Stimulated activated CD4-positive, alpha-beta T cell treated with anti-CD3 and anti-CD28 coated beads, Interleukin-12 subunit alpha, Interleukin-12 subunit beta, amount 100 ng/mL, for 4 hours (primary cell): Measurements from ENCODE around the gene TNRC18.
"Not testable (repeated sequence)": the region's sequence is repeated elsewhere in the genome, so short reads cannot be mapped to it uniquely, and the experiment has no call there.

ENCODE experiments used
- DNase-seq: peaks from one replicate; pipeline ENCODE4 v3.0.0-alpha.2; 2020

The TNRC18 gene

DNA sequence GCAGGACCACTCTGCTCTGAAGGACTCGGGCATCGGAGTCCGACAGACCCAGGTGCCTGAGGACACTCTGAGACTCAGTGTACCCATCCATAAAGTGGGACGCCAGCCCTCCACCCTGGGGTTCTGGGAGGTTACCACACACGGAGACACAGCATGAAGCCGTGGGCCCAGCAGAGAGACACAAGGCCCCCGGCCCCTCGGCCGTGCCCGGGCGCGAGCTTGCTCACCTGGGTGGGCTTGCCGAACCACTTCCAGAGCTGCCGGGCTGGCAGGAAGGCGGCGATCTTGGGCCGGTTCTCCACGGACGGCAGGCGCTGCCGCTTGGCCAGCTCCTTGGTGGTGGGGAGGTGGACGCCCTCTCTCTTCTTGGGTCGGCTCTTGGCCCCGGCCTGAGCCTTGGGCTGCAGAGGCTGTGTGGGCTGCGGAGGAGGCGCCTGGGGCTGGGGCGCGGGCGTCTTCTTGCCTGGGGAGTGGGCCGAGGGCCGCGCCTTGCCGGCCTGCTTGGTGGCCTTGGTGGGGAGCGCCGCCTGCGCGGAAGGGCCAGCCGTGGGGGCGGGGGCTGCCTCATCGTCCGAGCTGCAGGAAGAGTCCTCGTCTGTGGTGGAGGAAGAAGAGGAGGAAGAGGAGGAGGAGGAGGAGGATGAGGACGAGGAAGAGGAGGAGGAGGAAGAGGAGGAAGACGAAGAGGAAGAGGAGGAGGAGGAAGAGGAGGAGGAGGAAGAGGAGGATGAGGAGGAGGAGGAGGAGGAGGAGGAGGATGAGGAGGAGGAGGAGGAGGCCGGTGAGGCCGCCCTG lies 111.2 kb downstream of the TNRC18 start:
- DNase-seq, result not testable (repeated sequence)

DNA sequence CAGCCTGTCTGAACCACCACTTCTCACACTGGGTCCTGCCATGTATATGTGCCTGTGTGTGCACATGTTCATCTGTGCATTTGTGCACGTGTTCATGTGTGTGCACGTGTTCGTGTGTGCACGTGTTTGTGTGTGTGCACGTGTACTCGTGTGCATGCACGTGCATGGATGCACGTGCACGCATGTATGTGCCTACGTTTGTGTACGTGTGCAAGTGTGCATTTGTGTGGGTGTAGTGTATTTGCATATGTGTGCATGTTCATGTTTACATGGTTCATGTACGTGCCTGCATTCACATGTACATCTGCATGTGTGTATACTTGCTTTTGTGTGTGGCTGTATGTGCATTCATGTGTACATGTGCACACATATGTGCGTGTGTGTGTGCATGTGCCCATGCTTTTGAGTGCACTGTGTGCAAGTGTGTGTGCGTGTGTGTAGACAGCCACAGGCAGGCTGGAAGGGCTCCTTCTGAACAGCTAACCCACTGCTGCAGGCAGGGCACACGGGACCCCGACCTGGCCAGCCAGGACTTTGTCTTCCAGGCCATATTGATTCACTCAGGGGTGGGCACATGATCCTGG lies 112.7 kb downstream of the TNRC18 start:
- no peak for DNase-seq

DNA sequence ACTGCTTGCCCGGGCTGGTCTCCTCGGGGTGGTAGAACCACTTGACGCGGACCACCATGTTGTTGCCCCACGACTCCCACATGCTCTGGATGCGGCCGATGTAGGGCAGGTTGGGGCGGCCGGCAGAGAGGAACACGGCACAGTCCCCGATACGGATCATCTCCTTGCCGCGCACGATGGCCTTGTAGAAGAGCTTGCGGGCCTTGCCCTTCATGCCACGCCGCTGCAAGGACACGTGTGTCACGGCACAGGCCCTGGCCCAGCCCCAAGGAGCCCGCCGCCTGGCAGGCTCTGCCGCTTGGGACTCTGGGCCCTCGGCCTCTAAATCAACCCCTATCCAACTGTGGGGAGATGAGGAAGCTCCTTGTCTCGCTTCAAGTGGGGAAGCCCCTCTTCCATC lies 114.5 kb downstream of the TNRC18 start:
- DNase-seq, result no peak

DNA sequence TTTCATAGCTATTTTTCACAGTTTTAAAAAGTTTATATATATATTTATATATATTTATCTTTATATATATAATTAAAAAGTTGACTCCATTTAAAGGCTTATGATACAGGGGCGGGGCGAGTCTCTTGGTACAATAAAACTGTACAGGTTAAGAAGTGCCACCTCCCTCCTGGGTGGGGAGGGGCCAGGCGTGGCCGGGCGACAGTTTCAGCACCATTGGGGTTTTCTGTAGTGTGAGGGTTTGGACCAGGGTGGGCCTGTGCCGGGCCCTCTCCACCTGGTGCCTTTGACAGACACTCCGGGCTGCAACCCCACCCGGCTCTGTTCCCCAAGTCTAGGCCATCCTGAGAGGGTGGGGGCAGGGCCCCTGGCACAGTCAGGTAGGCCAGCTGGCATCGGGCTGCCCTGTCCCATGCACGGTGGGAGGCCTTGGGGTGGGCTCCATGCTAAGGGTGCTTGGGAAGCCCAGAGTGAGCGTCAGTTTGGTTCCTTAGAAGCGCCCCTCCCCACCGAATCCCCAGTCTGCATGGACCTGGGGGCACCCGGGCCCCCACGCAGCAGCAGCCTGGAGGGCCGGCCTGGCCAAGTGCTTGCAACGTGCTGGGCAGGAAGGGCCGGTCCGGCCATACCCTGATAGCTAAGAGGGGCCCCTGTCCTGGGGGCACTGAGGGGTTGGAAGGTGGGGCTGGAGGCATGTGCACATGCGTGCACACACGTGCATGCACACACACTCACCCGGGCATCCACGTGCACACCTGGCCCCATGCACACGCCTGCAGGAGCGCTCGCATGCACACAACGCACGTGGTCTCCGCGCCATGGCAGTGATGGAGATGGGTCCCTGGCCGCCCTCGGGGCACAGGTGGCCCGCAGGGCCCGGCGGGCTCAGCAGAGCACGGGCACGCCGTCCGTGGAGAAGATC lies 116.2 kb downstream of the TNRC18 start:
- DNase-seq, result not testable (repeated sequence)

DNA sequence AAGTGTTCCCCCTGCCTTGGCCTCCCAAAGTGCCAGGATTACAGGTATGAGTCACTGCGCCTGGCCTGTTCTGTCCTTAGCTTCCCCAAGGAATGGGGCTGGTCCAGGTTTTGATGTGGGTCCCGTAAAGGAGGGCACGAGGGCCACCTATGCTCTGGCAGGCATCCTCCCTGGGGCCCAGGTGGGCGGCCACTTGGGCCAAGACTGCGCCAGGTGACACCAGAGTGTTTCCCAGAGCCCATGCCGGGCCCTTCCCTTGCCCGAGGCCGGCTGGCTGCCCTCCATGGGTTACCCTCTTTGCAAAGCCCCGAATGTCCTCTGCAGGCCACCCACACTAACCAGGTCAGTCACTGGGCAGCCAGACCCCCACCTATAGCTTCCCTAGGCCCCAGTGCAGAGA lies 118.6 kb downstream of the TNRC18 start:
- DNase-seq, result not testable (repeated sequence)

DNA sequence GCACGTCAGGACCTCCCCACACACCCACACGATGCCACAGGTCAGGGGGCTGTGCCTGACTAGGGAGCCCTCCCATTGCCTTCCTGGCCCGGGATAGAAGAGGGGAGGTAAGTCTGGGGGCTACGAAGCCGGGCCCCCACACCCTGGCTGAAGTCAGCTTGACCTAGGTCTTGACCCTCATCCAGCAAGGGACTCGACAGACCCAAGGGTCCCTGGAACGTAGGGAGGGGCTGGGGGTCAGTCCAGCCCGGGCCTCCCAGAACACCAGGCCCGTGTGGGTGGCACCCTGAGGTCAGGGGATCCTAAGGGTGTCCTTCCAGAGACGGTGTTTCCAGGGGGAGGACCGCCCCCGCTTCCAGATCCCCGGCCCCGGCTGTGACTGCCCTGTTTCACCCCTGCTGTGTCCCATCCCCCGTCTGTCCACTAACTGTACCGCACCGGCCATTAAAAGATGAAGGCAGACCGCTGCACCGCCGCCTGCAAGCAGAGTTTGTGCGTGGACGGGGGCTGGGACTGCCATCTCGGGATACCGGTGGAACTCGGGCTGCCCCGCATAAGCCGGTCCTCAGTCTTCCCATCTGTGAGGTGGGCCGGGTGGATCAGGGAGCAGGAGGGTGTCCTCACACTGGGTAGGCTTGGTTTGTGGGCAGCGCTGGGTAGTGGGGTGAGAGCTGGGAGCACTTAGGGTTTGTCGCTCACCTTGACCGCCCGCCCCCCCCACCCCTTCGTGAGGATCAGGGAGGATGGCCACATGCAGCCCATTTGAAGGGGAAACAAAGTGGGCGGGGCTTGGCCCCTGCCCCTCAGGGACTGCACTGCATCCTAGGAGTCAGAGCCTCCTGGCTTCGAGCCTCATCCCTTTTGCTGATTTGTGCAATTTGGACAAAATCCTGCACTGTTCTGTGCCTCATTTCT lies 119.8 kb downstream of the TNRC18 start:
- DNase-seq, result no peak

DNA sequence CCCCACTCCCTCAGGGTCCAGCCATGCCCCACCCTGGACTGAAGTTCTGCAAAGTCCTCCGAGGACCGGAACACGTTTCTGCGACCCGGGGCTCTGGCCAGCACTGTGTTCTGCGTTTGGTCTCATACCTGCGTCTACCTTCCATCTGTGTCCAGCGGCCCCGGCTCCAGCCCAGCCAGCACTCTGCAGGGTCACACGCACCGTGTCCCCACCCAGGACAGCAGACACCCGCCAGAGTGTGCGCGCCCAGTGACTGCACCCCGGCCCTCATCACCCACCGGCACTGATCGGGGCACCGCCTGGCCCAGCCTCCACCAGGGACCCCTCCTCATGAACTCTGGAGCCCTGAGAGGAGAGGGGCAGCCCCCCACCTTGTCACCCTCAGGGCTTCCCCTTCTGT lies 120.6 kb downstream of the TNRC18 start:
- DNase-seq, result no peak

DNA sequence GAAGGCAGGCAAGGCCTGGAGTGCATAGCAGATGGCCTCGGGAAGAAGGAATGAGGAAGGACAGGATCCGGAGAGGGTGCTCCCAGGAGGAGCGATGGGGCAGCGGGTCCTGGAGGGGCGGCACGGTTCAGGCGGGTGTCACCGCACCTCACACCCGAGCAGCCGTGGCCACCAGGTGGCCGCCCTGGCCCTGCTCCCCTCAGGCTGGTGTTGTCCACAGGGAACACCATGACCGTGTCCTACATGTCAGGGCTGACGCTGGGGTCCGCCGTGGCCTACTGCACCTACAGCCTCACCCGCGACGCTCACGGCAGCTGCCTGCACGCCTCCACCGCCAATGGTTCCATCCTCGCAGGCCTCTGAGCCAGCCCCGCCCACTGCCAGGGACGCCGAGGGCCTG lies 121.1 kb downstream of the TNRC18 start:
- DNase-seq, result no peak

DNA sequence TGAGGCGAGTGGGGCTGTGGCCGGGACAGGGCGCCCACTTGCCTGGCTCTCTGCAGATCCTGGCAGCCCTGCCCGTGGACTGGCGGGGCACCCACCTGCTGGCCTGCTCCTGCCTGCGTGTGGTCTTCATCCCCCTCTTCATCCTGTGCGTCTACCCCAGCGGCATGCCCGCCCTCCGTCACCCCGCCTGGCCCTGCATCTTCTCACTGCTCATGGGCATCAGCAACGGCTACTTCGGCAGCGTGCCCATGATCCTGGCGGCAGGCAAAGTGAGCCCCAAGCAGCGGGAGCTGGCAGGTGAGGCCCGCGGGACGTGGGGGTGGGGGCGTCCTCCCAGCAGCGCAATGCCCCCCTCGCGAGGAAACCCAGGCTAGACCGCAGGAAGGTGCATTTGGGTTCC lies 123.3 kb downstream of the TNRC18 start:
- DNase-seq, result no peak

DNA sequence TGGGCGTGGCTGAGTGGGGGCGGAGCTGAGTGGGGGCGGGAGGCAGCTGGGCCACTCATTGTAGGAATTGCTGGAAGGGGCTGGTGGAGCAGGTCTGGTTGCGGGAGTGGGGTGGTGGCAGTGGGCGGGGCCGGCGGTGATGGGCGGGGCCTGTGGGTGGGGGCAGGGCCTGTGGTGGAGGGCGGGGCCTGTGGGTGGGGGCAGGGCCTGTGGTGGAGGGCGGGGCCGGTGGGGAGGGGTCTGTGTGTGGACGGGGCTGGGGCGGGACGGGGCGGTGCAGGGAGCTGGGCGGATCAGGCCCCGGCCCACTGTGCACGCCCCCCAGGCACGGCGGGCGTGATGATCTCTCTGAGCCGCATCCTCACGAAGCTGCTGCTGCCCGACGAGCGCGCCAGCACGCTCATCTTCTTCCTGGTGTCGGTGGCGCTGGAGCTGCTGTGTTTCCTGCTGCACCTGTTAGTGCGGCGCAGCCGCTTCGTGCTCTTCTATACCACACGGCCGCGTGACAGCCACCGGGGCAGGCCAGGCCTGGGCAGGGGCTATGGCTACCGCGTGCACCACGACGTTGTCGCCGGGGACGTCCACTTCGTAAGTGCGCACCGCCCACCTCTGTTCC lies 126.9 kb downstream of the TNRC18 start:
- DNase-seq, result peak; percentile 63

DNA sequence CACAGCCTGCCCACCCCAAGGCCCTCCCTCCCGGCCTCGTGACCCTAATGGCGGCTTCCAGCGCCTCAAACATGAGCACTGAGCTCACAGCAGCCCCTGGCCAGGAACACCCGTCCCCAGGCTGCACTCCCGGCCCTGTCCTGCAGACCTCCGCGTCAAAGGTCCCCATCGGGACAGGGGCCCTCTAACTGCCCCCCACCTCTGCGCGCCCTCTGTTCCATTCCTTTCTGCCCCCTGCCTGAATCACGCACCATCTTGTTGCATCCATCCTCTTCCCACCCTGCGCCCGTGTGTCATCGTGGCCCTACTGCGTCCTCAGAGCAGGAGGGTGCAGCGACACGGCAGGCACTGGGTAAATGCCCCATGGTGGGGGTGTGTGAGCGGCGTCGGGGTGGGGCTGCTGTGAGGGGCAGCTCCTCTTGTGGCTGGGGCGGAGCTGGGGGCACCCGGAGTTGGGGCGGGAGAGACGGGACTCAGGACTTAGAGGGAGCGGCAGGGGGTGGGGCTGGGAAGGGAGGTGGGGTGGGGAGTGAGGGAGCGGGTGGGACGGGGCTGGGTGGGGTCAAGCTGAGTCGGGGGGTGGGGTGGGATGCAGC lies 127.5 kb downstream of the TNRC18 start:
- DNase-seq, result peak; percentile 10

DNA sequence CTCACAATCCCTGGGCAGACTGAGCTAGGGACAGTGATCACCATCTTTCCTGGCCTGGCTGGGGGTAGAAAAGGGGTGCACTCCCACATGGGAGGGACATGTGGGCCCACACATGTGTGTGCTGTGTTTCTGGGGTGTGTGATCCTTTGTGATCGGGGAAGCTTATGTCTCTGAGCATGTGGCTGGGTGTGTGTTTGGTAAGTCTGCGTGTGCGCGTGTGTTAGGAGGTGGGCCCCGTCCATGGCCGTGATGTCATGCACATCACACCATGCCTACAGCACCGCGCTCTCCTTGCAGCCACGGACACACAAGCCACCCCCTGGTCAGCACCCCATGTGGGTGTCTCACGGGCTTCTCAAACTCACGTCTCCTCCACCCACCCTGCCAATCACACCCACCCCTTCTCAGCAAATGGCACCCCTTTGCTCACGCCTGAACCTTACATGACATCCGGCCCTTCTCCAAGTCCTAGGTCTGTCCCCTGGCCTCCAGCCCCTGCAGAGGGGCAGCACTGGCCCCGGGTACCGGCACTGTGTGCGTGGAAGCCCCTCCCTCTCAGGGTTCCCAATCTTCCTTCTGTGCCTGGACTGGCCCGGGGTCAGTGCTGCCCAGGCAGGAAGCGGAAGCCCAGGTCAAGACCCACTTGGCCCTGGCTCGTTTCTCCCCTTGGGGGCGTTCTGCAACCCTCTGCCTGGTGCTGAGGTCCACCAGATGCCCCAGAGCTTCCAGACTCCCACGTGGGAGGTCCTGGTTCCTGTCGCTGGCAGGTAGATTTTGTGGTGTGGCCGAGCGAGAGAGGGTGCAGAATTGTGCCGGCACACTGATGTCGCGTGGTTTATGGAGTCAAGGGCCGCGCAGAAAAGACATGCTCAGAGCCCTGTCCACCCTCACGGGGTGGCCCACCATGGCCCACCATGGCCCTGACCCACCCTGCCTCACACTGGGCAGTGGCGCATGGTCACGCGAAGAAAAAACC lies 128.3 kb downstream of the TNRC18 start:
- no peak for DNase-seq

DNA sequence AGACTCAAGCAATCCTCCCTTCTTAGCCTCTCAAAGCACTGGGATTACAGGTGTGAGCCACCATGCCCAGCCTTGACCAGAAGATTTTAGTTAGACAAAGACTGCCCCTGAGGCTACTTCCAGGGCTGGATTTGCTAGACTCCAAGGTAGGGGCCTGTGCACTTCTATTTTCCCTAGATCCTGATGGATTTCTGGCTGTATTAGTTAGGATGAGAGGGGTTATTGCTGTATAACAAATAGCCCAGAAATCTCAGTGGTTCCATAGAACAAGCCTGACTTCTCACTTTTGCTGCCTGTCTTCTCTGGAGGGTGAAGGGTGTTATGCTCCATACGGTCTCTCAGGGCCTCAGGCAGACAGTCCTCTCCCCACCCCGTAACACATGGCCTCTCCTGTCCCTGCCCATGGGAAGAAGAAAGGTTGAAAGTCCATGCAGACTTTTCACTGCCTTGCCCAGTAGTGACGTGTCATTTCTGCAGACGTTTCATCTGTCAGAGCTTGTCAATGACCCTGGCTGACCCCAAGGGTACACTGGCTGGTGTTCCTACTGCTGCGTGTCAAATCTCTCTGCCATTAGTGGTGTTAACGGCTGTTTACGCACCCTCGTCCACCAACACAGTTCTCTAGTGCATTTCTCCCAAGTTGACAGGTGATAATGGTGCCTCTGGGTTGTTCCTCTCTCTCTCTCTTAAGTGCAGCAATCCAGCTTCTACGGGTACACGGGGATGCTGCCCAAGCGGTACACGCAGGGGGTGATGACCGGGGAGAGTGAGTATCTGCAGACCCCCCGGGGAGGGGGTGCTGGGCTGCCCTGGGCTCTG lies 129.3 kb downstream of the TNRC18 start:
- DNase-seq, result no peak

DNA sequence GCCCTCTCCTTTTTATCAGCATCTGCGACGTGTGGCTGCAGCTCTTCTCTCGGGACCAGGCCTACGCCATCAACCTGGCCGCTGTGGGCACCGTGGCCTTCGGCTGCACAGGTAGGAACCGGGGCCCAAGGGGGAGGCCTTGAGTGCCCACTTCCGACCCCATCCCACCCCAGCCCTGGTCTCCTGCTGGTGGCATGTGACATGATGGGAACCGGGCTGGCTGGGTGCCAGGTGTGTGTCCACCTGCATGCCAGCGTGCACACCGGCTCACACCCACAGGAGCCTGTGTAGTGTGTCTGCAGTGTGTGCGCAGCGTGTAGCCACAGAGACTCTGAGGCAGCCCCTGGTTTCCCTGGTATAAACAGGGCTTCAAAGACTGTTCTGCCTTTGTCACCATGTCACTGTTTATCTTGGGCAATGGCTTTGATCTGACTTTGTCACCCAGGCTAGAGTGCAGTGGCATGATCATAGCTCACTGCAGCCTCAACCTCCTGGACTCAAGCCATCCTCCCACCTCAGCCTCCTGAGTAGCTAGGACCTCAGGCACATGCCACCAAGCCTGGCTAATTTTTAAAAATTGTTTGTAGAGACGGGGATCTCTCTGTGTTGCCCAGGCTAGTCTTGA lies 131.8 kb downstream of the TNRC18 start:
- DNase-seq, result not testable (repeated sequence)

DNA sequence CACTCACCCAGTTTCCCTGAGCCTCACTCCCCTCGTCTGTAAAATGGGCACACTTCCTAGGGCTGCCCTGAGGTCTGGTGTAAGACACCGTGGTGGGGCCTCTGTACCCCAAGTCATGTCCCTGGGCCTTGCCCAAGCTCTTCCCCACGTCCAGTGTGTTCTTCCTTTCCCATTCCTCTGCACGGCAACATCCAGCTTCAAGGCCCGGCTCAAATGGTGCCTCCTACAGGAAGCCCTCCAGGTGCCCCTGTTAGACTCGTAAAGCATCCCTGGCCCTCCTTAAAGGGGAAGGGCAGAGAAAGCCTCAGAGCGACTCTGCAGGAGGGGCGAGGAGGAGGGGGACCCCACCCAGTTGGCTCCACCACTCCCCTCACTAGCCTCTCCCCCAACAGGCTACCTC lies 132.3 kb downstream of the TNRC18 start:
- no peak for DNase-seq

DNA sequence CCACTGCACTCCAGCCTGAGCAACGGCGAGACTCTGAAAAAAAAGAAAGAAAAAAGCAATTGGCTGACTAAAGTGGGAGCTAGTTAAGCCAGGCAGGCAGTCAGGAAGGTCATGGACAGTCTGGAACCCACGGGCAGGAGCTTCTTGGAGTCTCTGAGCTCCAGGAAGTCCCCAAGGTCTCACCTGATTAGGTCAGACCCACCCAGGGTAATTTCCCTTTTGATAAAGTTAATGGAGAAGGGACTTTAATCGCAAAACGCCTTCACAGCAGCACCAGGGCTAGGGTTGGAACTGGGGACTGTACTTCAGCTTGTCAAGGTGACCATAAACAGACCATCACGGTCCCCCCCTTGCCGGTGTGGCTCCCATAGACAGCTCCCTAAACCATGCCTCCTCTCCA lies 134.3 kb downstream of the TNRC18 start:
- no peak for DNase-seq

DNA sequence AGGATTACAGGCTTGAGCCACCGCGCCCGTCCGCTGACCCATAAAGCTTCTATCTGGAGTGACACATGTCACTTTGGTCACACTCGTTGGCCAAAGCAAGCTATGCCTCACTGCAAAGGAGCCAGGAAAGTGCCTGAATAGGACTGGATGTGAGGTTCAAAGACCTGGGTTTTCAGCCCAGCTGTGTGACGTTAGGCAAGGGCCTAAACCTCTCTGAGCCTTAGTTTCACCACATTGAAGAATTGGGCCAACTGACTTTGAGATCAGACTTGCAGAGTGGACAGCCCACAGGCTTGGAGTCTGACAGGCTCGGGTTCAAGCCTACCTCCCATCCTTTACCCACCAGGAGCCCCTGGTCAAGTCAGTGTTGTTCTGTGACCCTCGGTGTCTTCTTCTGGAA lies 135.1 kb downstream of the TNRC18 start:
- DNase-seq, result not testable (repeated sequence)

DNA sequence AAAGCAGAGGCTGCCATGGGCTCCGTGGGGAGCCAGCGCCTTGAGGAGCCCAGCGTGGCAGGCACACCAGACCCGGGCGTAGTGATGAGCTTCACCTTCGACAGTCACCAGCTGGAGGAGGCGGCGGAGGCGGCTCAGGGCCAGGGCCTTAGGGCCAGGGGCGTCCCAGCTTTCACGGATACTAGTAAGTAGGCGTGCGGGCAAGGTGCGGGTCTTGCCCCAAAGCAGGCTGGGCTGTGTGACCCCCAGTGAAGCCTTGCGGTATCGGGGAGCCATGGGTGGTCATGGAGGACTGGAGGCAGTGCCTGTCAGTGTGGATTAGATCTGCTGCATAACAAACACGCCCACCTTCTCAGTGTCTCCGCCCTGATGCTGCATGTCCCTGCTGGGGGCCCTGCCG lies 135.8 kb downstream of the TNRC18 start:
- no peak for DNase-seq

DNA sequence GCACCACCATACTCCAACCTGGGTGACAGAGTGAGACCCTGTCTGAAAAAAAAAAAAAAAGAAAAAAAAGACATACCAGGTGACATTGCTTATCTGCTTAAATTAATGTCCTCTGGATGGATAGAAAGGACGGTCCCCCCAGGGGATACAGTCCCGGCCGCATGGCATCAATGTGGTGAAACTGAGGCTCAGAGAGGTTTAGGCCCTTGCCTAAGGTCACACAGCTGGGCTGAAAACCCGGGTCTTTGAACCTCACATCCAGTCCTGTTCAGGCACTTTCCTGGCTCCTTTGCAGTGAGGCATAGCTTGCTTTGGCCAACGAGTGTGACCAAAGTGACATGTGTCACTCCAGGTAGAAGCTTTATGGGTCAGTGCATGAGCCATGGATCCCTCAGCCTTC lies 136.3 kb downstream of the TNRC18 start:
- not testable (repeated sequence) for DNase-seq
